Prostate gland (tissue), 2 donors: ENCODE results near the gene C1QTNF4.

Experiments used
- CTCF ChIP-seq, 4 experiments: fragments of 200-600 bp in 2 of 4; fragments of 450-650 bp in 2 of 4; sonication (generic) in 2 of 4; IDR thresholded peaks; 1 replicate in 3 of 4; 2 replicates in 1 of 4; pipeline ENCODE4 v1.5.1; 2016 to 2019; ENCODE audit warnings: antibody characterized with exemption in 4 of 4, mild to moderate bottlenecking in 2 of 4, moderate library complexity in 2 of 4
- POLR2A ChIP-seq: fragments of 450-650 bp; IDR thresholded peaks from one replicate; pipeline ENCODE4 v1.6.1; 2016; ENCODE audit warnings: antibody characterized with exemption, mild to moderate bottlenecking
- POLR2AphosphoS5 ChIP-seq: sonication (generic); formaldehyde crosslinking; IDR thresholded peaks from one replicate; pipeline ENCODE4 v1.6.1; 2017; ENCODE audit warnings: antibody characterized with exemption

GRCh38 chr11:47605921-47606320 is 11.7 kb upstream of the C1QTNF4 start:
- TF ChIP-seq CTCF (IDR thresholded peaks at IDR 0.05) (no peak), POLR2AphosphoS5 (no peak), POLR2A (no peak)
